ENCODE results near the gene ADO.

DNA sequence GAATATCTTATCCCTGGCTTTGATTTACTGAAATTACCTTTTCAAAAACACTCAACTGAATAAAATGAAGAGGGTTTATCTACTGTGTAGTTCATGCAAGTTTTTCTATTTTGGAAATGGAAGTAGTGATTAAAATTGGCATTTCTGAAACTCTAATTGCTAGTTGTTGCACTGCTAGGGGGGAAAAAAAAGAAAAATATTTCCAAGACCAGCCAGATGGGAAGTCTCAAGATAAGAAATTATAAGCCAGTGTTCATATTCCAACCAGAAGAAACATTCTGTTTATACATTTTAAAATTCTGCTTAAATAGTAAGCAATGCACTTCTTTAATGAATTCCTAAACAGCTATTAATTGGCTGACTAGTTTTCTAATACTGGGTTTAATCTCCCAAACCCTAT, 9.4 kb upstream of the ADO start:
- TF ChIP-seq POLR2A (IDR thresholded peaks at IDR 0.05) (no peak), CTCF (IDR thresholded peaks at IDR 0.05) (no peak), POLR2AphosphoS5 (IDR thresholded peaks at IDR 0.05) (no peak), EP300 (IDR thresholded peaks at IDR 0.05; ENCODE audit: low read depth) (no peak)

Measured in transverse colon (tissue), 4 donors.